MG63 (cell line): ENCODE results near the gene IDH3G. TPM values are rescaled to one million over a fixed set of nuclear protein-coding genes. Genes with fewer than 3 reads are reported as not detected.
"Not testable (repeated sequence)": the region's sequence is repeated elsewhere in the genome, so short reads cannot be mapped to it uniquely, and the experiment has no call there.

Experiments used
- DNase-seq: peaks from one replicate; pipeline ENCODE4 v3.0.0-alpha.2; 2020
- H3K27me3 ChIP-seq: fragments of 250-450 bp; sonication (Bioruptor Pico); 2 replicates; pipeline ENCODE4 v1.5.1; 2020; ENCODE audit warnings: mild to moderate bottlenecking, moderate library complexity
- H3K36me3 ChIP-seq: fragments of 250-450 bp; sonication (Bioruptor Pico); 2 replicates; pipeline ENCODE4 v1.5.1; 2020; ENCODE audit warnings: mild to moderate bottlenecking, moderate library complexity
- H3K4me3 ChIP-seq: fragments of 250-450 bp; sonication (Bioruptor Pico); 2 replicates; pipeline ENCODE4 v1.5.1; 2020; ENCODE audit warnings: mild to moderate bottlenecking, moderate library complexity
- H3K9me3 ChIP-seq: fragments of 250-450 bp; sonication (Bioruptor Pico); 2 replicates; pipeline ENCODE4 v1.5.1; 2020; ENCODE audit warnings: mild to moderate bottlenecking, moderate library complexity
- total RNA-seq: library from RNA; depleted of rRNA; stranded (reverse); fragments of >200 nt; shearing (Covaris generic); gene quantifications from 2 replicates; pipeline ENCODE4 v1.2.3, GENCODE V29; 2014; ENCODE audit warnings: low replicate concordance

Gene IDH3G
- total RNA-seq, 1 experiment from 2014 or later: 48.7 TPM

- Histone ChIP-seq H3K27me3 (no peaks in the 10 kb centered on the region), H3K4me3 (peak overlapping the region; percentile 20; the same call in 1 of the 2 replicates), H3K9me3 (no peaks in the 10 kb centered on the region), H3K36me3 (no peaks in the 10 kb centered on the region)
- no peak for DNase-seq
Observed at GRCh38 chrX:153819384-153820040, 25.3 kb upstream of the IDH3G start.

GRCh38 chrX:153818571-153819383 lies 24.6 kb upstream of the IDH3G start:
- no peaks in the 10 kb centered on the region for H3K36me3 ChIP-seq
- peak overlapping the region; percentile 20; the same call in 1 of the 2 replicates for H3K4me3 ChIP-seq
- H3K9me3 ChIP-seq: no peaks in the 10 kb centered on the region
- no peaks in the 10 kb centered on the region for H3K27me3 ChIP-seq
- no peak for DNase-seq

DNA sequence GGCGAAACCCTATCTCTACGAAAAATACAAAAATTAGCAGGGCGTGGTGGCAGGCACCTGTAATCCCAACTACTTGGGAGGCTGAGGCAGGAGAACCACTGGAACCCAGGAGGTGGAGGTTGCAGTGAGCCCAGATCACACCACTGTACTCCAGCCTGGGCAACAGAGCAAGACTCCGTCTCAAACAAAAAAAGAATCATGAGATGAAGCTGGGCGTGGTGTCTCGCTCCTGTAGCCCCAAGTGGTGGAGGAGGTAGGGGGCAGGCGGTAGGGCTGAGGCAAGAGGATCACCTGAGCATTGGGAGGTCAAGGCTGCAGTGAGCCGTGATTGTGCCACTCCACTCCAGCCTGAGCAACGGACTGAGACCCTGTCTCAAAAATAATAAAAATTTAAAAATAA lies 23.9 kb upstream of the IDH3G start:
- H3K4me3 ChIP-seq, H3K9me3 ChIP-seq, H3K27me3 ChIP-seq, DNase-seq, H3K36me3 ChIP-seq: not testable (repeated sequence)

DNA sequence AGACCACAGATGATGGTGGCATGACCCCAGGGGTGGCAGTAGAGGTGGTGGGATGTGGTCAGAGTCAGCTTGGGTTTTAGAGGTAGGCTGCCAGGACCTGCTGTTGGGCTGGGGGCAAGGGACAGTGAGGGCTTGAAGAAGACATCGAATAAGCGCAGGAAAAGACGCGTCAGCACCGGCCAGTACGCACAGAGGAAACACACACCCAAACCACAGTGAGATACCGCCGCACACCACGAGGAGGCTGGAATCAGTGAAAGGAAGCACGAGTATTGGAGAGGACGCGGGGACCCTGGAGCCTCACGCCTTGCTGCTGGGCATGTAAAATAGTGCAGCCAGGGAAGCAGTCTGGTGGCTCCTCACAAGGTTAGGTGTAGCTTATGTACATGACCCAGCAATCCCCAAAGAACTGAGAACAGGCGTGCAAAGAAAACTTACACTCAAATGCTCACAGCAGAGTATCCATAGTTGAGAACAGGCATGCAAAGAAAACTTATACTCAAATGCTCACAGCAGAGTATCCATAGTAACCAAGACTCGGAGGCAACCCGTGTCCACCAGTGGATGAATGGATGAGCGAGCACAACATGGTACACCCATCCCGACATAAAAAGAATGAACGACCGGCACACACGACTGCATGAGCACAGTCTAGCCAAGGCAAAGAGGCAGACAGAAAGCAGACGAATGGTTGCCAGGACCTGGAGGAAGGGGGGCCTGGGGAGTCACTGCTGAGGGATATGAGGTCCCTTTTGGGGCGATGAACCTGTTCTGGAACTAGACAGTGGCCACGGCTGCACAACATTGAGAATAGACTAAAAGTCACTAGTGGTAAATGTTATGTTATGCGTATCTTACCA lies 22.9 kb upstream of the IDH3G start:
- H3K36me3 ChIP-seq: no peaks in the 10 kb centered on the region
- no peak overlapping the region for H3K4me3 ChIP-seq
- H3K9me3 ChIP-seq: no peaks in the 10 kb centered on the region
- DNase-seq: no peak
- H3K27me3 ChIP-seq: no peaks in the 10 kb centered on the region

DNA sequence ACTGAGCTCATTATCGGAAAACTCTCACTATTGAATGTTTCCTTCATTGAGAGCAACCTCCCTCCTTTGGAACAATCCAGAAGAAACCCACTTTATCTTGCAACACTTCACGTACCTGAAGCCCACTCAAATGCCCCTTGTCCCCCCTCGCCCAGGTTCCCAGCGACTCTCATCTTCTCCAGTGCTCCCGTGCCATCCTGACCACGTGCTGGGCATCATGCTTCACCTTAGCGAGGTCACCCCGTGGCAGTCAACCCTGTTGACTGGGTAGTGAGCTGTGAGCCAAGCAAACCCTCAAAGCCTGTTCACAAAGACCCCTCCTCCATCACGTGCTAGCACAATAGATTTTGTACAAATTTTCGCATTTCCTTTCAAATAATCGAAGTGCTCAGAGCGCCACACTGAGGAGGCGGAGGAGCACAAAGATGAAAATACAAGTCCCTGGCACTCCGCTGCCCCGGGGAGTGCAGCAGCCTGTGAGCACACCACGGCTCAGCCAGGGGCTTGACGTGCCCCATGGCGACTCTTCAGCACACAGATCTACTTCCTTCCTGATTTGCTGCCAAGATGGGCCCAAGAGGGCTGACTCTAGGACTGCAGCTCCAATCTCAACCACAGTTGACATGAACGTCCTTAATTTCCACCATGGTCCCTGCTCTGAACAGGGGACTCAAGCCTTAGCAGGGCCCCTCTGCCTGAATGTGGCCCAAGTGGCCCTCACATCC lies 20.6 kb upstream of the IDH3G start:
- DNase-seq: no peak
- no peaks in the 10 kb centered on the region for H3K36me3 ChIP-seq
- no peaks in the 10 kb centered on the region for H3K9me3 ChIP-seq
- H3K4me3 ChIP-seq: no peak overlapping the region
- H3K27me3 ChIP-seq: no peaks in the 10 kb centered on the region

GRCh38 chrX:153813161-153813560 lies 19.0 kb upstream of the IDH3G start:
- no peaks in the 10 kb centered on the region for H3K27me3 ChIP-seq
- no peaks in the 10 kb centered on the region for H3K9me3 ChIP-seq
- no peak for DNase-seq
- H3K36me3 ChIP-seq: no peaks in the 10 kb centered on the region
- no peak overlapping the region for H3K4me3 ChIP-seq

DNA sequence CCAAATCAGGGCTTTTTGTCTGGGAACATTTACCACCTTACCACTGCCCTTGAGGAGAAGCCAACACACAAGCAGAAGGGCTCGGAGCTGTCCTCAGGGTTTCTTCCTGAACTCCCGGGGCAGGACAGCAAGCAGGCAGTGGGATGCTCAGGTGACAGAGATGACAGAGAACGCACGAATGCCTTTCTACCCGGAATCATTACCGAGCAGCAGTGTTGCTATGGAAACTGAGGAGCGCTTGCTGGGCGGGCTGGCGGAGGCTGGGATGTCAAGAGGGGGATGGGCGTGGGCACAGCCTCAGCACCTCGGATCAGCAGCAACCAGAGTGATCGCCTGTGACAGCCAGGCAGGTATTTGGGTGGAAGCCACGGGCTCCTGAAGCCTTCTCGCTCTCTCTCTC lies 18.0 kb upstream of the IDH3G start:
- Histone ChIP-seq H3K36me3 (no peaks in the 10 kb centered on the region), H3K4me3 (no peak overlapping the region), H3K27me3 (no peaks in the 10 kb centered on the region), H3K9me3 (no peaks in the 10 kb centered on the region)
- DNase-seq: no peak

GRCh38 chrX:153807976-153808375 lies 13.8 kb upstream of the IDH3G start:
- DNase-seq: no peak
- Histone ChIP-seq H3K9me3 (no peaks in the 10 kb centered on the region), H3K27me3 (no peaks in the 10 kb centered on the region), H3K36me3 (no peaks in the 10 kb centered on the region), H3K4me3 (no peak overlapping the region)

GRCh38 chrX:153806999-153807575 lies 12.9 kb upstream of the IDH3G start:
- no peak overlapping the region for H3K4me3 ChIP-seq
- no peaks in the 10 kb centered on the region for H3K36me3 ChIP-seq
- DNase-seq: peak; percentile 35
- no peaks in the 10 kb centered on the region for H3K27me3 ChIP-seq
- H3K9me3 ChIP-seq: no peaks in the 10 kb centered on the region

DNA sequence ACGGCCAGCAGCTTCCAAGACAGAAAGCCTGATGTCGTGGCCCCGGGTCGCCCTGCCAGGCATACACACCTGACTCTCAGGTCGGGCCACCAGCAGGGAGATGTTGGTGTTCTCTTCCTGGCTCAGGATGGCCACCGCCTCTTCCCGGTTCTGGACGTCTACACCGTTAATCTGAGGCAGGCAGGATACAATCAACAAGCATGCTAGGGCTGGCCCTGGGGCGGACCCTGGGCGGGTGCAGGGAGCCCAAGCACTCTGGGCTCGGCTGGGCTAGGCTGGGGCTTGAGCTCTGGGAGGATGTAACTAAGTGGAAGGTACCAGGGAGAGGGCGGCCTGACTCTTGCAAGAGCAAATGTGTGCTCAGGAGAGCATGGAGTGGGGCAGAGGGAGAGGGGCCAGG lies 11.3 kb upstream of the IDH3G start:
- no peaks in the 10 kb centered on the region for H3K36me3 ChIP-seq

GRCh38 chrX:153804621-153805020 lies 10.4 kb upstream of the IDH3G start:
- no peaks in the 10 kb centered on the region for H3K27me3 ChIP-seq
- no peak for DNase-seq
- H3K36me3 ChIP-seq: no peaks in the 10 kb centered on the region
- H3K4me3 ChIP-seq: no peak overlapping the region
- H3K9me3 ChIP-seq: no peaks in the 10 kb centered on the region

More for the DNA sequence above, 11.3 kb upstream of the IDH3G start:
- Histone ChIP-seq H3K9me3 (no peaks in the 10 kb centered on the region), H3K4me3 (no peak overlapping the region), H3K27me3 (no peaks in the 10 kb centered on the region)
- no peak for DNase-seq

GRCh38 chrX:153804100-153804595 lies 10.0 kb upstream of the IDH3G start:
- H3K4me3 ChIP-seq: no peak overlapping the region
- DNase-seq: no peak
- no peaks in the 10 kb centered on the region for H3K9me3 ChIP-seq
- H3K27me3 ChIP-seq: no peaks in the 10 kb centered on the region
- H3K36me3 ChIP-seq: no peaks in the 10 kb centered on the region

GRCh38 chrX:153803211-153804099 lies 9.3 kb upstream of the IDH3G start:
- Histone ChIP-seq H3K9me3 (no peaks in the 10 kb centered on the region), H3K36me3 (no peaks in the 10 kb centered on the region), H3K27me3 (no peaks in the 10 kb centered on the region), H3K4me3 (no peak overlapping the region)
- no peak for DNase-seq

- H3K36me3 ChIP-seq: no peaks in the 10 kb centered on the region
- no peaks in the 10 kb centered on the region for H3K9me3 ChIP-seq
- no peaks in the 10 kb centered on the region for H3K27me3 ChIP-seq
- H3K4me3 ChIP-seq: no peak overlapping the region
- DNase-seq: no peak
Observed at GRCh38 chrX:153802513-153803045, 8.4 kb upstream of the IDH3G start.

DNA sequence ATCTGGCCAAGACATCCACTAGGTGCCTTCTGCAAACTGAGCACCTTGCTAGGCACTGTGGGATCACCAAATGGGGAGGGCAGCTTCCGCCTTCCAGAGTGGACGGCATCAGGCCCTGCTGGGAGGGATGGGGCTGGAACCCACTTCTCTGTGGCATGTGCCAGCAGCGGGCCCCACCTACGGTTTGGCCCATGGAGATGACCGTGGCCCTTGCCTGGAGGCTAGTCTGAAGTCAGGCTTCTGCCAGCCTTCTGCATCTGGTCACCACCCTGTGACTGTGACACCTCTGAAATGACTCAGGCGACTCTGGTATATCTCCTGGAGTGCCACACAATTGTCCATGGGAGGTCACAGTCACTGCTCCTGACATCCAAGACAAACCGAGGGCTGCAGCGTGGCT lies 7.5 kb upstream of the IDH3G start:
- Histone ChIP-seq H3K27me3 (no peaks in the 10 kb centered on the region), H3K4me3 (no peak overlapping the region), H3K36me3 (no peaks in the 10 kb centered on the region), H3K9me3 (no peaks in the 10 kb centered on the region)
- no peak for DNase-seq
